ENCODE data around the gene RAB40C.

DNA sequence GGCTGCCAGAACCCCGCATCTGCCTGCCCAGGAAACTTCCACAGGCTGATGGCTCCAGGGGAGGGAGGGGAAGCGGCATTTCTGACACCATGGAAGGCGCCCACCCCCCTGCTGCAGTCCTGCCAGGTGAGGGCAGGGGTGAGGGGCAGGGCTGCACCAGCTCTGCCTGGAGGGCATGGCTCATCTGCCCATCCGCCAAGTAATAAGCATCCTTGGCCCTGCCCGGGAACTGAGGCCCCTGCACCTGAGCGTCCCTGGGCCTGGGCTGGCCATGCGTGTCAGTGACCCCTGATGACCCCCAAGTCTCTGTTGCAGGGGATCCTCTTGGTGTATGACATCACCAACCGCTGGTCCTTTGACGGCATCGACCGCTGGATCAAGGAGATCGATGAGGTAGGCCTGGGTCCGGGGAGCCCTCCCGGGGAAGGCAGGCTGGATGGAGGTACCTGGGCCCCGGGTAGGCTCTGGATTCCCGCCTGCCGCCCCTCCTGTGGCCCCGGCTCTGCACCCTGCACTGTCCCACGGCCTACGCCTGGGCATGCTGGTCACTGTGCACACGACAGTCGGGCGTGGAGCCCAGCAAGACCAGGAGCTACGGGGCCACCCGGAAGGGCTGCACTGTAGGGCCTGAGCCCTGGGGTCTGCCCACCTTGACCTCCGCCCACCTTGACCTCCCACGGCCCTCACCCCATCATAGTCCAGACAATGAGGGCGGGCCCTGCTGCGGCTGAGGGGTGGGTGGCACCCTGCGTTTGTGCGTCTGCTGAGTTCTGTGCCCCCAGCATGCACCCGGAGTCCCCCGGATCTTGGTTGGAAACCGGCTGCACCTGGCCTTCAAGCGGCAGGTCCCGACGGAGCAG lies 35.5 kb downstream of the RAB40C start:
- TF ChIP-seq CSDC2 (CRISPR knock-in tag; IDR thresholded peaks at IDR 0.05) (no peak), ISL1 (CRISPR knock-in tag; IDR thresholded peaks at IDR 0.05) (no peak)
- TF ChIP-seq, protein P1, sequence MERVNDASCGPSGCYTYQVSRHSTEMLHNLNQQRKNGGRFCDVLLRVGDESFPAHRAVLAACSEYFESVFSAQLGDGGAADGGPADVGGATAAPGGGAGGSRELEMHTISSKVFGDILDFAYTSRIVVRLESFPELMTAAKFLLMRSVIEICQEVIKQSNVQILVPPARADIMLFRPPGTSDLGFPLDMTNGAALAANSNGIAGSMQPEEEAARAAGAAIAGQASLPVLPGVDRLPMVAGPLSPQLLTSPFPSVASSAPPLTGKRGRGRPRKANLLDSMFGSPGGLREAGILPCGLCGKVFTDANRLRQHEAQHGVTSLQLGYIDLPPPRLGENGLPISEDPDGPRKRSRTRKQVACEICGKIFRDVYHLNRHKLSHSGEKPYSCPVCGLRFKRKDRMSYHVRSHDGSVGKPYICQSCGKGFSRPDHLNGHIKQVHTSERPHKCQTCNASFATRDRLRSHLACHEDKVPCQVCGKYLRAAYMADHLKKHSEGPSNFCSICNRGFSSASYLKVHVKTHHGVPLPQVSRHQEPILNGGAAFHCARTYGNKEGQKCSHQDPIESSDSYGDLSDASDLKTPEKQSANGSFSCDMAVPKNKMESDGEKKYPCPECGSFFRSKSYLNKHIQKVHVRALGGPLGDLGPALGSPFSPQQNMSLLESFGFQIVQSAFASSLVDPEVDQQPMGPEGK (CRISPR knock-in tag; IDR thresholded peaks at IDR 0.05; ENCODE audit: borderline replicate concordance): no peak
